Sigmoid colon (tissue), 7 donors: ENCODE data around the gene TIMP2. TPM values are rescaled to one million over a fixed set of nuclear protein-coding genes. Genes with fewer than 3 reads are reported as not detected.

Experiments used
- DNase-seq: peaks from one replicate; pipeline ENCODE4 v3.0.0-alpha.2; 2019
- H3K27ac ChIP-seq, 4 donors: fragments of 200-600 bp; sonication (generic); one replicate each; pipeline ENCODE4 v1.5.1; 2016 to 2019; ENCODE audit warnings: mild to moderate bottlenecking in 1 of 4
- H3K27me3 ChIP-seq, 3 donors: fragments of 200-600 bp; sonication (generic); one replicate each; pipeline ENCODE4 v1.5.1; 2019; ENCODE audit warnings: mild to moderate bottlenecking in 1 of 3
- H3K36me3 ChIP-seq, 4 donors: fragments of 200-600 bp; sonication (generic); one replicate each; pipeline ENCODE4 v1.5.1; 2016 to 2019
- H3K4me1 ChIP-seq, 4 donors: fragments of 200-600 bp; sonication (generic); one replicate each; pipeline ENCODE4 v1.5.1; 2017 to 2019
- H3K4me3 ChIP-seq, 4 donors: fragments of 200-600 bp; sonication (generic); one replicate each; pipeline ENCODE4 v1.5.1; 2017 to 2019; ENCODE audit warnings: mild to moderate bottlenecking in 2 of 4, moderate library complexity in 1 of 4
- H3K9me3 ChIP-seq, 4 donors: fragments of 200-600 bp in 3 of 4; sonication (generic) in 3 of 4; one replicate each; pipeline versions ENCODE4 v1.5.1 to v1.6.1; 2013 to 2019
- EP300 ChIP-seq, 4 donors: sonication (generic); formaldehyde crosslinking; IDR thresholded peaks; one replicate each; pipeline ENCODE4 v1.6.1; 2017; ENCODE audit warnings: antibody characterized with exemption in 4 of 4
- POLR2A ChIP-seq, 2 donors: fragments of 450-650 bp; IDR thresholded peaks; one replicate each; pipeline ENCODE4 v1.6.1; 2016; ENCODE audit warnings: antibody characterized with exemption in 2 of 2, mild to moderate bottlenecking in 2 of 2, moderate library complexity in 2 of 2
- POLR2AphosphoS5 ChIP-seq, 4 donors: sonication (generic); formaldehyde crosslinking; IDR thresholded peaks; one replicate each; pipeline ENCODE4 v1.6.1; 2017; ENCODE audit warnings: antibody characterized with exemption in 4 of 4
- WGBS, 2 donors: extraction: QIAGEN DNeasy Blood & Tissue Kit; methylation state at CpG; one replicate each; pipeline ENCODE4 v1.1.7; 2013; 5-methylcytosine and 5-hydroxymethylcytosine counted together
- intact Hi-C: fragments of 100-400 bp; cut with DNase I; formaldehyde crosslinking; loops from one replicate; pipeline ENCODE4 v1.15.1; 2023
- polyA plus RNA-seq, 3 donors: library from polyadenylated mRNA; stranded (reverse); fragments of 200-250 nt; gene quantifications; one replicate each; pipeline ENCODE4 v1.2.3, GENCODE V29; 2013
- total RNA-seq, 4 donors: library from RNA; depleted of rRNA; stranded (reverse); fragments of >200 nt; gene quantifications; one replicate each; pipeline ENCODE4 v1.1.0, GENCODE V29; 2016
- TF ChIP-seq, protein P1 (sequence below), 4 experiments: fragments of 450-650 bp in 3 of 4; fragments of 200-600 bp in 1 of 4; IDR thresholded peaks; one replicate each; pipeline ENCODE4 v1.5.1; 2016 to 2019; ENCODE audit warnings: antibody characterized with exemption in 4 of 4, mild to moderate bottlenecking in 3 of 4, moderate library complexity in 2 of 4
- donor health status: healthy with polysubstance abuse.
- donor health status: Bipolar disorder and iron deficiency.
- donor health status: healthy.

TIMP2 gene
- total and polyA plus RNA-seq, 7 donors: 16.4 to 227 (median 142) TPM

- Histone ChIP-seq H3K36me3 (peaks cover 0 to 24% (median 2%) of the 10 kb centered on the region in 4 donors), H3K4me1 (peaks cover 0 to 46% (median 36%) of the 10 kb centered on the region in 4 donors), H3K27me3 (no peaks in the 10 kb centered on the region), H3K9me3 (no peaks in the 10 kb centered on the region), H3K4me3 (no peak overlapping the region), H3K27ac (peak overlapping the region in 2 of 4 donors; percentile 39 to 61)
- TF ChIP-seq, protein P1, sequence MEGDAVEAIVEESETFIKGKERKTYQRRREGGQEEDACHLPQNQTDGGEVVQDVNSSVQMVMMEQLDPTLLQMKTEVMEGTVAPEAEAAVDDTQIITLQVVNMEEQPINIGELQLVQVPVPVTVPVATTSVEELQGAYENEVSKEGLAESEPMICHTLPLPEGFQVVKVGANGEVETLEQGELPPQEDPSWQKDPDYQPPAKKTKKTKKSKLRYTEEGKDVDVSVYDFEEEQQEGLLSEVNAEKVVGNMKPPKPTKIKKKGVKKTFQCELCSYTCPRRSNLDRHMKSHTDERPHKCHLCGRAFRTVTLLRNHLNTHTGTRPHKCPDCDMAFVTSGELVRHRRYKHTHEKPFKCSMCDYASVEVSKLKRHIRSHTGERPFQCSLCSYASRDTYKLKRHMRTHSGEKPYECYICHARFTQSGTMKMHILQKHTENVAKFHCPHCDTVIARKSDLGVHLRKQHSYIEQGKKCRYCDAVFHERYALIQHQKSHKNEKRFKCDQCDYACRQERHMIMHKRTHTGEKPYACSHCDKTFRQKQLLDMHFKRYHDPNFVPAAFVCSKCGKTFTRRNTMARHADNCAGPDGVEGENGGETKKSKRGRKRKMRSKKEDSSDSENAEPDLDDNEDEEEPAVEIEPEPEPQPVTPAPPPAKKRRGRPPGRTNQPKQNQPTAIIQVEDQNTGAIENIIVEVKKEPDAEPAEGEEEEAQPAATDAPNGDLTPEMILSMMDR (IDR thresholded peaks at IDR 0.05): no peak
- TF ChIP-seq POLR2AphosphoS5 (IDR thresholded peaks at IDR 0.05) (no peak), EP300 (IDR thresholded peaks at IDR 0.05) (no peak)
- no peak for DNase-seq
- intact Hi-C loops: loop anchor here (1.0 to 5.0 kb wide), 3 partner anchors 35 to 190 kb away; partner anchors contain the start of gene CYTH1
- WGBS, 2 donors: 83 to 86% methylated on average over 22 of the region's 22 CpGs
Observed at GRCh38 chr17:78971756-78972506, 46.7 kb upstream of the TIMP2 start.

- peaks cover 0 to 37% (median 28%) of the 10 kb centered on the region in 4 donors for H3K4me1 ChIP-seq
- intact Hi-C loops: loop anchor here (1.0 to 5.0 kb wide), 3 partner anchors 34 to 189 kb away; partner anchors contain the start of gene CYTH1
- 33 to 45% methylated on average over 33 of the region's 33 CpGs for WGBS, 2 donors
- DNase-seq: peak; percentile 92
- no peak overlapping the region for H3K4me3 ChIP-seq
- no peaks in the 10 kb centered on the region for H3K27me3 ChIP-seq
- peak overlapping the region in 3 of 4 donors; percentile 10 to 61 (median 39) for H3K27ac ChIP-seq
- no peaks in the 10 kb centered on the region for H3K9me3 ChIP-seq
- peaks cover 0 to 24% (median 2%) of the 10 kb centered on the region in 4 donors for H3K36me3 ChIP-seq
- no peak for TF ChIP-seq EP300 (IDR thresholded peaks at IDR 0.05)
- TF ChIP-seq POLR2AphosphoS5 (IDR thresholded peaks at IDR 0.05): peak in 3 of 4 donors; percentile 22 to 35 (median 31)
- TF ChIP-seq, protein P1 (IDR thresholded peaks at IDR 0.05): peak; percentile 89 to 95 (median 94)
- no peak for TF ChIP-seq POLR2A (IDR thresholded peaks at IDR 0.05)
Observed at GRCh38 chr17:78970834-78971755, 45.9 kb upstream of the TIMP2 start.

GRCh38 chr17:78969865-78970264 is 44.7 kb upstream of the TIMP2 start:
- TF ChIP-seq POLR2AphosphoS5 (IDR thresholded peaks at IDR 0.05): no peak
- no peak for TF ChIP-seq EP300 (IDR thresholded peaks at IDR 0.05)
- TF ChIP-seq POLR2A (IDR thresholded peaks at IDR 0.05): no peak
- TF ChIP-seq, protein P1 (IDR thresholded peaks at IDR 0.05): no peak
- intact Hi-C loops: loop anchor here (5.0 kb wide), 2 partner anchors 33 to 188 kb away; partner anchors contain the start of gene CYTH1
- H3K36me3 ChIP-seq: peaks cover 0 to 24% (median 2%) of the 10 kb centered on the region in 4 donors

DNA sequence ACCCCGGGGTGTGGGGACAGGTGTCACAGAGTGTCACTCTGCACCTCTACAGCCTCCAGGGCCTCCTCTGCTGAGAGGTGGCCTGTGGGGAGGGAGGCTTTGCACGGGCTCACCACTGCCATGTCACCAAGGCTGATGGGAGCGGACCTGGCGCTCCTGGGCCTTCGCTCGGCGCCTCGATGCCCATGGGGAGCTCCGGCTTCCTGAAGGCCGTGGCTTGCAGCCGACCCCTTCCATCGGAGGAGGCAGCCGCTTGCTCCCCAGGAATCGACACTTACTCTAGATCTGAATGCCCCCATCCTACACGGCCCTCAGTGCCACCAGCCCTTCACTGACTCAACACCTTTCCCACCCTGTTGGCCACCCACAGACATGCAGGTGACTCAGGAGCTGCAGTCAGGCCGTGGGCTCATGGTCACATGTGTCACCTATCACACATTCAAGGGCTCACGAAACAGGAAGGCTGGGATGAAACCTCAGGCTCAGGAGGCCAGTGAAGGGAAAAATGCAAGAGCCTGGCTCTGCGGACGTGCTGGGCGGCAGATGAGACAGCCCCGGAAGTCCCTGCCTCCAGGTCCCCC is 42.7 kb upstream of the TIMP2 start:
- Histone ChIP-seq H3K36me3 (peaks cover 0 to 24% (median 2%) of the 10 kb centered on the region in 4 donors), H3K27me3 (no peaks in the 10 kb centered on the region), H3K9me3 (no peaks in the 10 kb centered on the region), H3K4me1 (peaks cover 0 to 17% (median 10%) of the 10 kb centered on the region in 4 donors), H3K4me3 (no peak overlapping the region), H3K27ac (no peak overlapping the region)
- no peak for TF ChIP-seq EP300 (IDR thresholded peaks at IDR 0.05)
- no peak for TF ChIP-seq POLR2AphosphoS5 (IDR thresholded peaks at IDR 0.05)
- TF ChIP-seq POLR2A (IDR thresholded peaks at IDR 0.05): no peak
- TF ChIP-seq, protein P1 (IDR thresholded peaks at IDR 0.05): no peak
- no peak for DNase-seq
- intact Hi-C loops: no loop called here
- 92 to 93% methylated on average over 21 of the region's 21 CpGs for WGBS, 2 donors

More at GRCh38 chr17:78969865-78970264, 44.7 kb upstream of the TIMP2 start:
- H3K27me3 ChIP-seq: no peaks in the 10 kb centered on the region
- H3K4me3 ChIP-seq: no peak overlapping the region
- peaks cover 0 to 25% (median 18%) of the 10 kb centered on the region in 4 donors for H3K4me1 ChIP-seq
- no peaks in the 10 kb centered on the region for H3K9me3 ChIP-seq
- H3K27ac ChIP-seq: no peak overlapping the region
- no peak for DNase-seq
- WGBS, 2 donors: 86 to 89% methylated on average over 9 of the region's 9 CpGs
